Trophoblast cell (in vitro differentiated cells and primary cell): Measurements from ENCODE around the gene GSK3B. TPM values are rescaled to one million over a fixed set of nuclear protein-coding genes. Genes with fewer than 3 reads are reported as not detected.

Experiments
- DNase-seq, 2 donors: peaks; one replicate each; pipeline ENCODE4 v3.0.0-alpha.2; 2016
- H2AFZ ChIP-seq: 2 replicates; pipeline ENCODE4 v1.6.1; 2013; ENCODE audit warnings: low read length, moderate library complexity, mild to moderate bottlenecking; ENCODE audit not compliant: insufficient read depth, poor library complexity
- H2AK5ac ChIP-seq: 2 replicates; pipeline ENCODE4 v1.6.1; 2013; ENCODE audit warnings: mild to moderate bottlenecking, low read length
- H2BK120ac ChIP-seq: 2 replicates; pipeline ENCODE4 v1.6.1; 2013; ENCODE audit warnings: low read length, mild to moderate bottlenecking, moderate library complexity; ENCODE audit not compliant: insufficient read depth, poor library complexity
- H2BK12ac ChIP-seq: 2 replicates; pipeline ENCODE4 v1.6.1; 2013; ENCODE audit warnings: mild to moderate bottlenecking, low read length, moderate library complexity
- H2BK5ac ChIP-seq: 2 replicates; pipeline ENCODE4 v1.6.1; 2013; ENCODE audit warnings: low read length, low read depth, moderate library complexity, mild to moderate bottlenecking; ENCODE audit not compliant: poor library complexity
- H3K14ac ChIP-seq: 2 replicates; pipeline ENCODE4 v1.6.1; 2013; ENCODE audit warnings: mild to moderate bottlenecking, low read length
- H3K18ac ChIP-seq: 2 replicates; pipeline ENCODE4 v1.6.1; 2013; ENCODE audit warnings: mild to moderate bottlenecking, low read length
- H3K23ac ChIP-seq: 2 replicates; pipeline ENCODE4 v1.6.1; 2013; ENCODE audit warnings: low read length
- H3K27ac ChIP-seq: 2 replicates; pipeline ENCODE4 v1.5.1; 2013; ENCODE audit warnings: low read depth, mild to moderate bottlenecking, inconsistent platforms, low read length, moderate library complexity
- H3K27me3 ChIP-seq: 2 replicates; pipeline ENCODE4 v1.6.1; 2013; ENCODE audit warnings: inconsistent platforms, mild to moderate bottlenecking, low read length, moderate library complexity; ENCODE audit not compliant: insufficient read depth
- H3K36me3 ChIP-seq, 2 experiments: 1 replicate in 1 of 2; 2 replicates in 1 of 2; pipeline ENCODE4 v1.6.1; 2013; ENCODE audit warnings: low read length in 2 of 2, mild to moderate bottlenecking in 2 of 2, moderate library complexity in 1 of 2; ENCODE audit not compliant: insufficient read depth in 2 of 2, control insufficient read depth in 1 of 2
- H3K4ac ChIP-seq: 2 replicates; pipeline ENCODE4 v1.6.1; 2013; ENCODE audit warnings: low read depth, mild to moderate bottlenecking, low read length, moderate library complexity
- H3K4me1 ChIP-seq, 2 experiments: 1 replicate in 1 of 2; 2 replicates in 1 of 2; pipeline ENCODE4 v1.6.1; 2013; ENCODE audit warnings: low read length in 2 of 2, mild to moderate bottlenecking in 2 of 2, moderate library complexity in 1 of 2; ENCODE audit not compliant: insufficient read depth in 2 of 2, control insufficient read depth in 1 of 2
- H3K4me2 ChIP-seq: 2 replicates; pipeline ENCODE4 v1.6.1; 2013; ENCODE audit warnings: inconsistent platforms, mild to moderate bottlenecking, low read length, moderate library complexity
- H3K4me3 ChIP-seq: 2 replicates; pipeline ENCODE4 v1.5.1; 2013; ENCODE audit warnings: mild to moderate bottlenecking, low read depth, low read length, inconsistent platforms
- H3K79me1 ChIP-seq: one replicate; pipeline ENCODE4 v1.6.1; 2013; ENCODE audit warnings: low read length
- H3K79me2 ChIP-seq: 2 replicates; pipeline ENCODE4 v1.6.1; 2013; ENCODE audit warnings: low read length, mild to moderate bottlenecking; ENCODE audit not compliant: control insufficient read depth, insufficient read depth, poor library complexity
- H3K9ac ChIP-seq: 2 replicates; pipeline ENCODE4 v1.6.1; 2013; ENCODE audit warnings: mild to moderate bottlenecking, low read length
- H3K9me3 ChIP-seq: 2 replicates; pipeline ENCODE4 v1.6.1; 2013; ENCODE audit warnings: low read depth, mild to moderate bottlenecking, control low read depth, inconsistent platforms, low read length; ENCODE audit not compliant: insufficient read depth
- H4K12ac ChIP-seq: 2 replicates; pipeline ENCODE4 v1.6.1; 2013; ENCODE audit warnings: low read depth, mild to moderate bottlenecking, low read length, moderate library complexity
- H4K8ac ChIP-seq: 2 replicates; pipeline ENCODE4 v1.6.1; 2013; ENCODE audit warnings: low read depth, mild to moderate bottlenecking, low read length, moderate library complexity
- H4K91ac ChIP-seq: one replicate; pipeline ENCODE4 v1.6.1; 2013; ENCODE audit warnings: low read depth, mild to moderate bottlenecking, low read length, moderate library complexity
- WGBS: extraction: QIAGEN DNeasy Blood & Tissue Kit; methylation state at CpG from one replicate; pipeline ENCODE4 v1.1.7; 2013; ENCODE audit warnings: missing lambda C conversion rate; ENCODE audit not compliant: insufficient read length, insufficient coverage; ENCODE audit errors: extremely low coverage; 5-methylcytosine and 5-hydroxymethylcytosine counted together
- polyA plus RNA-seq: library from polyadenylated mRNA; stranded (reverse); fragments of 200-250 nt; gene quantifications from 2 replicates; pipeline ENCODE4 v1.2.3, GENCODE V29; 2013

GSK3B gene
- 241 and 242 TPM in 2 replicates for polyA plus RNA-seq

GRCh38 chr3:120093911-120094775 is at the start of gene GSK3B:
TSS of gene GSK3B (minus strand) at chr3:120094447. CDS start at chr3:120093434, 1,013 bp downstream.
- H4K91ac ChIP-seq = peak within 1 kb of the TSS; percentile 100
- H2AFZ ChIP-seq = peak within 1 kb of the TSS; percentile 93
- WGBS = no CpG with 5 or more reads among the region's 94 CpGs
- no peak within 1 kb of the TSS for H3K23ac ChIP-seq
- H3K14ac ChIP-seq = peak within 1 kb of the TSS; percentile 100
- H3K4me3 ChIP-seq = peak within 1 kb of the TSS; percentile 78
- peak within 1 kb of the TSS; percentile 98 for H4K8ac ChIP-seq
- H3K9ac ChIP-seq = peak within 1 kb of the TSS; percentile 91
- H2BK12ac ChIP-seq = peak within 1 kb of the TSS; percentile 44
- no peaks in the 10 kb centered on the region for H3K36me3 ChIP-seq
- peaks cover 3 to 8% of the 10 kb centered on the region in 2 experiments for H3K4me1 ChIP-seq
- peak within 1 kb of the TSS; percentile 100 for H3K27ac ChIP-seq
- H2AK5ac ChIP-seq = peak within 1 kb of the TSS; percentile 99
- peak within 1 kb of the TSS; percentile 100 for H2BK5ac ChIP-seq
- H4K12ac ChIP-seq = peak within 1 kb of the TSS; percentile 97
- peak within 1 kb of the TSS; percentile 99 for H3K18ac ChIP-seq
- H3K9me3 ChIP-seq = no peaks in the 10 kb centered on the region
- no peaks in the 10 kb centered on the region for H3K27me3 ChIP-seq
- peak within 1 kb of the TSS; percentile 99 for H2BK120ac ChIP-seq
- H3K4me2 ChIP-seq = peak within 1 kb of the TSS; percentile 82
- DNase-seq = peak; percentile 71 to 74
- H3K79me1 ChIP-seq = peaks cover 22% of the 10 kb centered on the region
- peak within 1 kb of the TSS; percentile 96 for H3K4ac ChIP-seq
- H3K79me2 ChIP-seq = peaks cover 18% of the 10 kb centered on the region

- no CpG with 5 or more reads among the region's 2 CpGs for WGBS
- Histone ChIP-seq H3K4ac (no peak overlapping the region), H3K4me3 (no peak overlapping the region), H2BK12ac (peak overlapping the region; percentile 50), H3K79me1 (peaks cover 16% of the 10 kb centered on the region), H3K27me3 (no peaks in the 10 kb centered on the region), H2AK5ac (no peak overlapping the region), H3K79me2 (peaks cover 2% of the 10 kb centered on the region), H2AFZ (no peak overlapping the region), H3K27ac (peak overlapping the region; percentile 32), H2BK5ac (no peak overlapping the region), H4K12ac (no peak overlapping the region), H3K14ac (no peak overlapping the region), H4K8ac (peak overlapping the region; percentile 29), H3K23ac (no peak overlapping the region), H3K4me1 (peaks cover 15 to 28% of the 10 kb centered on the region in 2 experiments), H3K4me2 (no peak overlapping the region), H4K91ac (peak overlapping the region; percentile 35), H2BK120ac (no peak overlapping the region), H3K18ac (no peak overlapping the region), H3K9me3 (no peaks in the 10 kb centered on the region), H3K9ac (no peak overlapping the region), H3K36me3 (no peaks in the 10 kb centered on the region)
- DNase-seq = peak; percentile 68 to 85
These were observed 49.4 kb upstream of the GSK3B start for GRCh38 chr3:120143676-120144075.

GRCh38 chr3:120142236-120142635 is 48.0 kb upstream of the GSK3B start:
- H3K79me2 ChIP-seq = peaks cover 2% of the 10 kb centered on the region
- H4K8ac ChIP-seq = no peak overlapping the region
- H3K9ac ChIP-seq = no peak overlapping the region
- H2BK12ac ChIP-seq = no peak overlapping the region
- WGBS = no CpG with 5 or more reads among the region's 4 CpGs
- H3K9me3 ChIP-seq = no peaks in the 10 kb centered on the region
- H3K27ac ChIP-seq = no peak overlapping the region
- no peaks in the 10 kb centered on the region for H3K36me3 ChIP-seq
- H3K4ac ChIP-seq = no peak overlapping the region
- H3K27me3 ChIP-seq = no peaks in the 10 kb centered on the region
- no peak overlapping the region for H3K4me2 ChIP-seq
- no peak overlapping the region for H3K14ac ChIP-seq
- H3K18ac ChIP-seq = no peak overlapping the region
- DNase-seq = no peak
- no peak overlapping the region for H2AFZ ChIP-seq
- H4K12ac ChIP-seq = no peak overlapping the region
- no peak overlapping the region for H4K91ac ChIP-seq
- no peak overlapping the region for H2BK120ac ChIP-seq
- no peak overlapping the region for H2BK5ac ChIP-seq
- H2AK5ac ChIP-seq = no peak overlapping the region
- no peak overlapping the region for H3K4me3 ChIP-seq
- H3K79me1 ChIP-seq = peaks cover 17% of the 10 kb centered on the region
- no peak overlapping the region for H3K23ac ChIP-seq
- H3K4me1 ChIP-seq = peaks cover 18 to 23% of the 10 kb centered on the region in 2 experiments

GRCh38 chr3:120140098-120140742 is 46.0 kb upstream of the GSK3B start:
- Histone ChIP-seq H3K36me3 (no peaks in the 10 kb centered on the region), H4K8ac (no peak overlapping the region), H3K9me3 (no peaks in the 10 kb centered on the region), H4K91ac (no peak overlapping the region), H3K27ac (no peak overlapping the region), H3K4me3 (no peak overlapping the region), H3K4ac (no peak overlapping the region), H3K18ac (no peak overlapping the region), H2AFZ (no peak overlapping the region), H2BK120ac (no peak overlapping the region), H3K4me2 (no peak overlapping the region), H3K27me3 (no peaks in the 10 kb centered on the region), H3K9ac (no peak overlapping the region), H2AK5ac (no peak overlapping the region), H3K79me1 (peaks cover 12% of the 10 kb centered on the region), H2BK12ac (peak overlapping the region; percentile 45), H3K14ac (no peak overlapping the region), H3K23ac (no peak overlapping the region), H2BK5ac (no peak overlapping the region), H3K79me2 (peaks cover 2% of the 10 kb centered on the region), H3K4me1 (peaks cover 13% of the 10 kb centered on the region in 2 experiments), H4K12ac (no peak overlapping the region)
- no CpG with 5 or more reads among the region's 52 CpGs for WGBS
- peak in 1 of 2 donors; percentile 42 for DNase-seq
